A549 (cell line): Measurements from ENCODE around the gene S1PR1. TPM values are rescaled to one million over a fixed set of nuclear protein-coding genes. Genes with fewer than 3 reads are reported as not detected.
A peak's percentile ranks its signal among the peaks of the same experiment; 100 is the strongest.

ENCODE experiments used
- ATAC-seq, 2 experiments: fragments of 200-7000 bp in 1 of 2; fragments of >200 bp in 1 of 2; cut with Nextera tagmentation in 1 of 2; cut with Tn5 transposase in 1 of 2; 3 replicates each; pipeline versions ENCODE4 v1.8.0 to v1.9.1; 2018 to 2020; ENCODE audit warnings: mild to moderate bottlenecking in 1 of 2, moderate library complexity in 1 of 2
- CTCF ChIA-PET: fragments of 300-600 bp; sonication (Branson Sonifier 250); formaldehyde crosslinking; extraction: SDS; loops from one replicate; lab custom pipeline; 2021; ENCODE audit warnings: antibody characterized with exemption, inconsistent platforms; lab: Yijun Ruan, JAX
- POLR2A ChIA-PET: fragments of 350-600 bp; formaldehyde crosslinking; extraction: SDS; loops from one replicate; lab custom pipeline; 2021; ENCODE audit warnings: antibody characterized with exemption, inconsistent platforms; lab: Yijun Ruan, JAX
- DNase-seq, 2 experiments: peaks; one replicate each; pipeline versions ENCODE4 v3.0.0 to v3.0.0-alpha.2; 2011 to 2016; ENCODE audit warnings: low read depth in 1 of 2, low spot score in 1 of 2
- FAIRE-seq: peaks from 2 replicates; lab custom pipeline; 2011; peaks lifted over from hg19 to GRCh38; lab: Jason Lieb, UNC
- H3K27ac ChIP-seq, 2 experiments: fragments of >200 bp; sonication (Bioruptor Twin); formaldehyde crosslinking; 3 replicates each; pipeline ENCODE4 v1.5.1; 2016 to 2017
- H3K4me1 ChIP-seq: fragments of >200 bp; sonication (Bioruptor Twin); formaldehyde crosslinking; 3 replicates; pipeline ENCODE4 v1.6.1; 2016
- H3K4me2 ChIP-seq: fragments of >200 bp; sonication (Bioruptor Twin); formaldehyde crosslinking; 3 replicates; pipeline ENCODE4 v1.6.1; 2016
- H3K4me3 ChIP-seq: fragments of >200 bp; sonication (Bioruptor Twin); formaldehyde crosslinking; 3 replicates; pipeline ENCODE4 v1.5.1; 2016
- H3K9me3 ChIP-seq: fragments of >200 bp; sonication (Bioruptor Twin); formaldehyde crosslinking; 3 replicates; pipeline ENCODE4 v1.6.1; 2016
- BHLHE40 ChIP-seq: IDR thresholded peaks from 2 replicates; pipeline ENCODE4 v1.6.1; 2012; ENCODE audit warnings: low read depth, low read length, inconsistent platforms
- CBX2 ChIP-seq: fragments of 200-600 bp; sonication (generic); IDR thresholded peaks from 2 replicates; pipeline ENCODE4 v1.6.1; 2016; ENCODE audit warnings: low read depth, mild to moderate bottlenecking, borderline replicate concordance
- CEBPB ChIP-seq, 2 experiments: fragments of >200 bp in 1 of 2; sonication (Bioruptor Twin) in 1 of 2; formaldehyde crosslinking in 1 of 2; IDR thresholded peaks; 2 replicates each; pipeline ENCODE4 v1.6.1; 2012 to 2016
- HEYL ChIP-seq: fragments of 250-450 bp; sonication (Bioruptor Pico); IDR thresholded peaks from 2 replicates; pipeline ENCODE4 v1.8.0; 2021; ENCODE audit warnings: mild to moderate bottlenecking, moderate library complexity
- NR3C1 ChIP-seq: fragments of >200 bp; sonication (Bioruptor Twin); formaldehyde crosslinking; IDR thresholded peaks from 3 replicates; pipeline ENCODE4 v1.6.1; 2017
- RAD21 ChIP-seq, 2 experiments: fragments of >200 bp in 1 of 2; sonication (Bioruptor Twin) in 1 of 2; formaldehyde crosslinking in 1 of 2; IDR thresholded peaks in 1 of 2; conservative IDR thresholded peaks in 1 of 2; 2 replicates in 1 of 2; 3 replicates in 1 of 2; pipeline ENCODE4 v1.6.1; 2012 to 2018; ENCODE audit warnings: inconsistent platforms in 1 of 2
- RARB ChIP-seq: fragments of 250-450 bp; sonication (Bioruptor Pico); IDR thresholded peaks from 2 replicates; pipeline ENCODE4 v1.8.0; 2021; ENCODE audit warnings: mild to moderate bottlenecking, moderate library complexity
- SMC3 ChIP-seq: fragments of >200 bp; sonication (Bioruptor Twin); formaldehyde crosslinking; IDR thresholded peaks from 3 replicates; pipeline ENCODE4 v1.6.1; 2018; ENCODE audit warnings: inconsistent platforms
- ZSCAN20 ChIP-seq: fragments of 250-450 bp; sonication (Bioruptor Pico); IDR thresholded peaks from 2 replicates; pipeline ENCODE4 v1.8.0; 2022; ENCODE audit warnings: mild to moderate bottlenecking, moderate library complexity
- WGBS: methylation state at CpG from one replicate; pipeline ENCODE4 v1.1.6; 2017; ENCODE audit errors: missing lambda C conversion rate; 5-methylcytosine and 5-hydroxymethylcytosine counted together
- polyA plus RNA-seq, 4 experiments: library from polyadenylated mRNA; depleted of rRNA in 3 of 4; stranded (reverse); fragments of >200 nt; fragmentation: RNase III in 1 of 4; extraction: RNeasy Plus Mini Kit Qiagen cat#74134 plus additional on column Dnase treatment in 1 of 4; gene quantifications; 2 replicates in 3 of 4; 3 replicates in 1 of 4; pipeline ENCODE4 v1.2.3, GENCODE V29; 2011 to 2017
- TF ChIP-seq, protein P1 (sequence below): IDR thresholded peaks from 2 replicates; pipeline ENCODE4 v1.6.1; 2012
- TF ChIP-seq, protein P2 (sequence below): fragments of 450-650 bp; IDR thresholded peaks from 2 replicates; pipeline ENCODE4 v1.6.1; 2014; ENCODE audit warnings: antibody characterized with exemption
- TF ChIP-seq, protein P3 (sequence below): fragments of 200-600 bp; sonication (generic); IDR thresholded peaks from 2 replicates; pipeline ENCODE4 v1.6.1; 2016; ENCODE audit warnings: antibody characterized with exemption, mild to moderate bottlenecking, moderate library complexity
- TF ChIP-seq, protein P4 (sequence below): fragments of >200 bp; sonication (Bioruptor Twin); formaldehyde crosslinking; IDR thresholded peaks from 3 replicates; pipeline ENCODE4 v1.5.1; 2016

The S1PR1 gene
- polyA plus RNA-seq, 2 of the 4 experiments (the other 2 are of a cell fraction), result 0.06 TPM; not detected in 1

DNA sequence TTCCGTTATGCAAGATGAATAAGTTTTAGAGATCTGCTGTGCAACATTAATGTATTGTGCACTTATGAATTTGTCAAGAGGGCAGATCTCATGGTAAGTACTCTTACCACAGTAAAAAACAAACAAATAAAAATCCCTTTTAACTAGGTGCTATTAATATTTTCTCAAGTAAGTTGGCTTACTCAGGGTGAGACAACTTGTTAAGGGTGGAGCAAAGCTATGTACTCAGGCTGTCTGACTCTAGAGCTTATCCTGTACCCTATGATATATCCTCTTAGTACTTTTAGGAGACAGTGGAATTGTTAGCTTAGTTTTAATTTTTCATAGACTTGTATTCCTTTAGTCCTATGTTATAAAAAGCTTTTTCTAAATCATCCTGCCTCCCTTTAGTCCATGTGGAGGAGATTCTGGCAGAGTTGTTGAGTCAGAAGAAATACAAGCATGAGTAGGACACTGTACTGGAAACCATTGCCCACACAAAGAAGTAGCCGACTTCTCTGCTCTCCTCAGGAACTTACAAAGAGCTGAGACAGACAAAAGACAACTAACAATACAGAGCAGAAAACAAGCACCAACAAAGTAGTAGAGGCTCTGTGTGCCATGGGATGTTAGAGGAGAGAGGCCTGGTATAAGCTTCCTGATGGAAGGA lies 49.2 kb downstream of the S1PR1 start:
- no peak overlapping the region for H3K4me3 ChIP-seq
- H3K27ac ChIP-seq, result no peak overlapping the region
- TF ChIP-seq BHLHE40, result no peak
- TF ChIP-seq, protein P1, sequence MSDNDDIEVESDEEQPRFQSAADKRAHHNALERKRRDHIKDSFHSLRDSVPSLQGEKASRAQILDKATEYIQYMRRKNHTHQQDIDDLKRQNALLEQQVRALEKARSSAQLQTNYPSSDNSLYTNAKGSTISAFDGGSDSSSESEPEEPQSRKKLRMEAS, result no peak
- no peak for TF ChIP-seq HEYL (CRISPR knock-in tag)
- no peak for TF ChIP-seq ZSCAN20 (CRISPR knock-in tag)
- no peak for TF ChIP-seq RARB (CRISPR knock-in tag)
- TF ChIP-seq, protein P2, sequence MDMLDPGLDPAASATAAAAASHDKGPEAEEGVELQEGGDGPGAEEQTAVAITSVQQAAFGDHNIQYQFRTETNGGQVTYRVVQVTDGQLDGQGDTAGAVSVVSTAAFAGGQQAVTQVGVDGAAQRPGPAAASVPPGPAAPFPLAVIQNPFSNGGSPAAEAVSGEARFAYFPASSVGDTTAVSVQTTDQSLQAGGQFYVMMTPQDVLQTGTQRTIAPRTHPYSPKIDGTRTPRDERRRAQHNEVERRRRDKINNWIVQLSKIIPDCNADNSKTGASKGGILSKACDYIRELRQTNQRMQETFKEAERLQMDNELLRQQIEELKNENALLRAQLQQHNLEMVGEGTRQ, result no peak
- TF ChIP-seq CBX2, result no peak
- TF ChIP-seq NR3C1, result no peak
- TF ChIP-seq CEBPB (IDR thresholded peaks at IDR 0.05), result no peak
- no peaks in the 10 kb centered on the region for H3K9me3 ChIP-seq
- ATAC-seq, result no peak
- FAIRE-seq, result no peak
- CTCF ChIA-PET, result interaction anchor here (0.6 kb wide), 2 partner anchors 374 to 1613 kb away, joined by 3 read pairs; no protein-coding TSS in a partner anchor
- POLR2A ChIA-PET, result no interaction called here
- H3K4me1 ChIP-seq, result no peaks in the 10 kb centered on the region
- H3K4me2 ChIP-seq, result no peak overlapping the region
- DNase-seq, result no peak
- 50% methylated on average over 2 of the region's 2 CpGs for WGBS

DNA sequence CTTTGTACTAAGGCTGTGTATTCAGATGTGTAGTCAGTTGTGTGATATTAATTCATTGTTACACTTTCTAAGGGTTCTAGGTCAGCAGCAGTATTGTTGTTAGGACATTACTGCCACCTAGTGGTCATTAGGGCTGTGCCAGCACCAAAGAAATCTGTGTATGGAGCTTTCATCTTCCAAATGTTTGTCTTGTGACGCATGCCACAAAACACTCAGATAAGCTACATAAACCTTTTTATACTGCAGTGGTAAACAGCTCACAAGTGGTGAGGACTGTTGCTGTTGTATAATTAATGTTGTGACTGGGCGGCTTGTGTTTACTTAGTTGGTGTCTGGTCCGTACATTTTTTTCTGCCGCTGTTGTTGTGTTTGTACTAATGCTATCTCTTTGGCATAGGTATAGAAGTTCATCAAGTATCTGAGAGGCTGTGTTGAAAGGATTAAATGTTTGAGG lies 51.7 kb downstream of the S1PR1 start:
- ChIA-PET CTCF (interaction anchor here (0.5 to 2.2 kb wide), 54 partner anchors 9 to 402 kb away, joined by 3 to 26 read pairs (median 4); partner anchors contain the start of gene S1PR1), POLR2A (no interaction called here)
- 2% methylated on average over 4 of the region's 4 CpGs for WGBS
- no peaks in the 10 kb centered on the region for H3K9me3 ChIP-seq
- FAIRE-seq (no peak), DNase-seq (peak; percentile 51 to 69)
- TF ChIP-seq RAD21 (conservative IDR thresholded peaks at IDR 0.05 in 1 of 2, IDR thresholded peaks at IDR 0.05 in 1 of 2) (peak; percentile 79 to 80), SMC3 (peak; percentile 80)
- TF ChIP-seq, protein P3, sequence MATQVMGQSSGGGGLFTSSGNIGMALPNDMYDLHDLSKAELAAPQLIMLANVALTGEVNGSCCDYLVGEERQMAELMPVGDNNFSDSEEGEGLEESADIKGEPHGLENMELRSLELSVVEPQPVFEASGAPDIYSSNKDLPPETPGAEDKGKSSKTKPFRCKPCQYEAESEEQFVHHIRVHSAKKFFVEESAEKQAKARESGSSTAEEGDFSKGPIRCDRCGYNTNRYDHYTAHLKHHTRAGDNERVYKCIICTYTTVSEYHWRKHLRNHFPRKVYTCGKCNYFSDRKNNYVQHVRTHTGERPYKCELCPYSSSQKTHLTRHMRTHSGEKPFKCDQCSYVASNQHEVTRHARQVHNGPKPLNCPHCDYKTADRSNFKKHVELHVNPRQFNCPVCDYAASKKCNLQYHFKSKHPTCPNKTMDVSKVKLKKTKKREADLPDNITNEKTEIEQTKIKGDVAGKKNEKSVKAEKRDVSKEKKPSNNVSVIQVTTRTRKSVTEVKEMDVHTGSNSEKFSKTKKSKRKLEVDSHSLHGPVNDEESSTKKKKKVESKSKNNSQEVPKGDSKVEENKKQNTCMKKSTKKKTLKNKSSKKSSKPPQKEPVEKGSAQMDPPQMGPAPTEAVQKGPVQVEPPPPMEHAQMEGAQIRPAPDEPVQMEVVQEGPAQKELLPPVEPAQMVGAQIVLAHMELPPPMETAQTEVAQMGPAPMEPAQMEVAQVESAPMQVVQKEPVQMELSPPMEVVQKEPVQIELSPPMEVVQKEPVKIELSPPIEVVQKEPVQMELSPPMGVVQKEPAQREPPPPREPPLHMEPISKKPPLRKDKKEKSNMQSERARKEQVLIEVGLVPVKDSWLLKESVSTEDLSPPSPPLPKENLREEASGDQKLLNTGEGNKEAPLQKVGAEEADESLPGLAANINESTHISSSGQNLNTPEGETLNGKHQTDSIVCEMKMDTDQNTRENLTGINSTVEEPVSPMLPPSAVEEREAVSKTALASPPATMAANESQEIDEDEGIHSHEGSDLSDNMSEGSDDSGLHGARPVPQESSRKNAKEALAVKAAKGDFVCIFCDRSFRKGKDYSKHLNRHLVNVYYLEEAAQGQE, result no peak
- TF ChIP-seq, protein P4, sequence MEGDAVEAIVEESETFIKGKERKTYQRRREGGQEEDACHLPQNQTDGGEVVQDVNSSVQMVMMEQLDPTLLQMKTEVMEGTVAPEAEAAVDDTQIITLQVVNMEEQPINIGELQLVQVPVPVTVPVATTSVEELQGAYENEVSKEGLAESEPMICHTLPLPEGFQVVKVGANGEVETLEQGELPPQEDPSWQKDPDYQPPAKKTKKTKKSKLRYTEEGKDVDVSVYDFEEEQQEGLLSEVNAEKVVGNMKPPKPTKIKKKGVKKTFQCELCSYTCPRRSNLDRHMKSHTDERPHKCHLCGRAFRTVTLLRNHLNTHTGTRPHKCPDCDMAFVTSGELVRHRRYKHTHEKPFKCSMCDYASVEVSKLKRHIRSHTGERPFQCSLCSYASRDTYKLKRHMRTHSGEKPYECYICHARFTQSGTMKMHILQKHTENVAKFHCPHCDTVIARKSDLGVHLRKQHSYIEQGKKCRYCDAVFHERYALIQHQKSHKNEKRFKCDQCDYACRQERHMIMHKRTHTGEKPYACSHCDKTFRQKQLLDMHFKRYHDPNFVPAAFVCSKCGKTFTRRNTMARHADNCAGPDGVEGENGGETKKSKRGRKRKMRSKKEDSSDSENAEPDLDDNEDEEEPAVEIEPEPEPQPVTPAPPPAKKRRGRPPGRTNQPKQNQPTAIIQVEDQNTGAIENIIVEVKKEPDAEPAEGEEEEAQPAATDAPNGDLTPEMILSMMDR, result peak; percentile 79
- TF ChIP-seq, all 56 proteins: peak for 3
- Histone ChIP-seq H3K27ac (no peak overlapping the region), H3K4me2 (peak overlapping the region; percentile 66), H3K4me1 (no peaks in the 10 kb centered on the region), H3K4me3 (no peak overlapping the region)
- peak; percentile 95 to 98 for ATAC-seq
